ENCODE data around the gene MAP2K1.
"Not testable (repeated sequence)": the region's sequence is repeated elsewhere in the genome, so short reads cannot be mapped to it uniquely, and the experiment has no call there.

MAP2K1 gene

GRCh38 chr15:66424963-66425612 lies 38.4 kb downstream of the MAP2K1 start:
- DNase-seq (ENCODE audit: low read depth, low spot score), result no peak

GRCh38 chr15:66425837-66426236 lies 39.1 kb downstream of the MAP2K1 start:
- no peak for DNase-seq (ENCODE audit: low read depth, low spot score)

- no peak for DNase-seq (ENCODE audit: low read depth, low spot score)
These were observed 42.4 kb downstream of the MAP2K1 start for GRCh38 chr15:66429117-66429516.

- DNase-seq (ENCODE audit: low read depth, low spot score), result no peak
These were observed 42.8 kb downstream of the MAP2K1 start for GRCh38 chr15:66429546-66429945.

GRCh38 chr15:66430627-66431255 lies 44.0 kb downstream of the MAP2K1 start:
- no peak for DNase-seq (ENCODE audit: low read depth, low spot score)

GRCh38 chr15:66433726-66434125 lies 47.0 kb downstream of the MAP2K1 start:
- DNase-seq (ENCODE audit: low read depth, low spot score), result no peak

- no peak for DNase-seq (ENCODE audit: low read depth, low spot score)
These were observed 53.8 kb downstream of the MAP2K1 start for GRCh38 chr15:66440501-66440900.

GRCh38 chr15:66452420-66452819 lies 65.7 kb downstream of the MAP2K1 start:
- no peak for DNase-seq (ENCODE audit: low read depth, low spot score)

GRCh38 chr15:66452971-66453580 lies 66.4 kb downstream of the MAP2K1 start:
- DNase-seq (ENCODE audit: low read depth, low spot score), result no peak

- DNase-seq (ENCODE audit: low read depth, low spot score), result no peak
These were observed 67.4 kb downstream of the MAP2K1 start for GRCh38 chr15:66454143-66454542.

GRCh38 chr15:66456211-66456610 lies 69.5 kb downstream of the MAP2K1 start:
- DNase-seq (ENCODE audit: low read depth, low spot score), result no peak

- DNase-seq (ENCODE audit: low read depth, low spot score), result no peak
These were observed 73.3 kb downstream of the MAP2K1 start for GRCh38 chr15:66459818-66460615.

- not testable (repeated sequence) for DNase-seq (ENCODE audit: low read depth, low spot score)
These were observed 74.6 kb downstream of the MAP2K1 start for GRCh38 chr15:66461294-66461693.

- DNase-seq (ENCODE audit: low read depth, low spot score), result no peak
These were observed 75.2 kb downstream of the MAP2K1 start for GRCh38 chr15:66461917-66462316.

GRCh38 chr15:66462627-66463026 lies 75.9 kb downstream of the MAP2K1 start:
- no peak for DNase-seq (ENCODE audit: low read depth, low spot score)

GRCh38 chr15:66465294-66465693 lies 78.6 kb downstream of the MAP2K1 start:
- DNase-seq (ENCODE audit: low read depth, low spot score), result not testable (repeated sequence)

GRCh38 chr15:66467162-66468040 lies 80.7 kb downstream of the MAP2K1 start:
- not testable (repeated sequence) for DNase-seq (ENCODE audit: low read depth, low spot score)

- not testable (repeated sequence) for DNase-seq (ENCODE audit: low read depth, low spot score)
These were observed 84.1 kb downstream of the MAP2K1 start for GRCh38 chr15:66470825-66471224.

GRCh38 chr15:66472176-66472999 lies 85.7 kb downstream of the MAP2K1 start:
- no peak for DNase-seq (ENCODE audit: low read depth, low spot score)

- DNase-seq (ENCODE audit: low read depth, low spot score), result no peak
These were observed 87.4 kb downstream of the MAP2K1 start for GRCh38 chr15:66474135-66474534.
